Tibial artery (tissue), 4 donors: Measurements from ENCODE around the gene NEDD4L.

Experiments
- DNase-seq, 2 donors: peaks; one replicate each; pipeline ENCODE4 v3.0.0-alpha.2; 2019
- H3K27ac ChIP-seq, 2 donors: fragments of 200-600 bp; sonication (generic) in 1 of 2; 1 replicate in 1 of 2; 2 replicates in 1 of 2; pipeline ENCODE4 v1.5.1; 2018 to 2019; ENCODE audit warnings: mild to moderate bottlenecking in 1 of 2
- H3K27me3 ChIP-seq, 2 donors: fragments of 200-600 bp; sonication (generic) in 1 of 2; one replicate each; pipeline versions ENCODE4 v1.5.1 to v1.6.0; 2016 to 2019
- H3K36me3 ChIP-seq, 3 donors: fragments of 200-600 bp; sonication (generic) in 2 of 3; one replicate each; pipeline ENCODE4 v1.5.1; 2016 to 2019; ENCODE audit warnings: mild to moderate bottlenecking in 2 of 3
- H3K4me1 ChIP-seq, 4 donors: fragments of 200-600 bp; sonication (generic) in 2 of 4; 1 replicate in 3 of 4; 2 replicates in 1 of 4; pipeline ENCODE4 v1.5.1; 2016 to 2019
- H3K4me3 ChIP-seq, 2 donors: fragments of 200-600 bp; sonication (generic) in 1 of 2; 1 replicate in 1 of 2; 2 replicates in 1 of 2; pipeline ENCODE4 v1.5.1; 2018 to 2019; ENCODE audit warnings: mild to moderate bottlenecking in 2 of 2
- H3K9me3 ChIP-seq, 3 donors: fragments of 200-600 bp; sonication (generic) in 1 of 3; one replicate each; pipeline ENCODE4 v1.5.1; 2016 to 2019
- CTCF ChIP-seq, 2 experiments: fragments of 200-600 bp in 1 of 2; fragments of 450-650 bp in 1 of 2; IDR thresholded peaks; one replicate each; pipeline ENCODE4 v1.5.1; 2017 to 2019; ENCODE audit warnings: antibody characterized with exemption in 2 of 2, mild to moderate bottlenecking in 1 of 2, moderate library complexity in 1 of 2
- intact Hi-C: fragments of 100-400 bp; cut with DNase I; formaldehyde crosslinking; loops from one replicate; pipeline ENCODE4 v1.15.0; 2023; ENCODE audit warnings: low total_unique reads

Gene NEDD4L

GRCh38 chr18:58144671-58145285 is 100.8 kb downstream of the NEDD4L start:
- Histone ChIP-seq H3K9me3 (no peaks in the 10 kb centered on the region), H3K27me3 (peaks cover 0 to 9% of the 10 kb centered on the region in 2 donors), H3K4me3 (no peak overlapping the region), H3K4me1 (no peaks in the 10 kb centered on the region), H3K36me3 (no peaks in the 10 kb centered on the region), H3K27ac (no peak overlapping the region)
- TF ChIP-seq CTCF (IDR thresholded peaks at IDR 0.05), result no peak
- intact Hi-C loops, result no loop called here
- no peak for DNase-seq

GRCh38 chr18:58146099-58146498 is 102.1 kb downstream of the NEDD4L start:
- no peaks in the 10 kb centered on the region for H3K36me3 ChIP-seq
- no peaks in the 10 kb centered on the region for H3K9me3 ChIP-seq
- H3K27ac ChIP-seq, result no peak overlapping the region
- intact Hi-C loops, result no loop called here
- no peaks in the 10 kb centered on the region for H3K4me1 ChIP-seq
- TF ChIP-seq CTCF (IDR thresholded peaks at IDR 0.05), result no peak
- no peak overlapping the region for H3K4me3 ChIP-seq
- no peak for DNase-seq
- H3K27me3 ChIP-seq, result peaks cover 0 to 9% of the 10 kb centered on the region in 2 donors

GRCh38 chr18:58148954-58149471 is 105.0 kb downstream of the NEDD4L start:
- Histone ChIP-seq H3K27ac (no peak overlapping the region), H3K36me3 (no peaks in the 10 kb centered on the region), H3K4me1 (no peaks in the 10 kb centered on the region), H3K4me3 (no peak overlapping the region), H3K27me3 (peaks cover 0 to 4% of the 10 kb centered on the region in 2 donors), H3K9me3 (no peaks in the 10 kb centered on the region)
- TF ChIP-seq CTCF (IDR thresholded peaks at IDR 0.05), result no peak
- no peak for DNase-seq
- intact Hi-C loops, result no loop called here

- no peak for TF ChIP-seq CTCF (IDR thresholded peaks at IDR 0.05)
- intact Hi-C loops, result no loop called here
- Histone ChIP-seq H3K9me3 (no peaks in the 10 kb centered on the region), H3K4me1 (no peaks in the 10 kb centered on the region), H3K36me3 (no peaks in the 10 kb centered on the region), H3K27ac (no peak overlapping the region), H3K4me3 (no peak overlapping the region), H3K27me3 (no peaks in the 10 kb centered on the region)
- DNase-seq, result no peak
These were observed 106.7 kb downstream of the NEDD4L start for GRCh38 chr18:58150772-58151171.

- TF ChIP-seq CTCF (IDR thresholded peaks at IDR 0.05), result no peak
- Histone ChIP-seq H3K36me3 (no peaks in the 10 kb centered on the region), H3K4me3 (no peak overlapping the region), H3K27me3 (no peaks in the 10 kb centered on the region), H3K4me1 (no peaks in the 10 kb centered on the region), H3K9me3 (no peaks in the 10 kb centered on the region), H3K27ac (no peak overlapping the region)
- intact Hi-C loops, result no loop called here
- DNase-seq, result no peak
These were observed 108.2 kb downstream of the NEDD4L start for GRCh38 chr18:58152216-58152615.
